C4-2B (cell line): ENCODE data around the gene TRMO.
"Not testable (repeated sequence)": the region's sequence is repeated elsewhere in the genome, so short reads cannot be mapped to it uniquely, and the experiment has no call there.

ENCODE experiments used
- ZFX ChIP-seq: fragments of 450-650 bp; IDR thresholded peaks from 2 replicates; pipeline ENCODE4 v1.6.1; 2017
- TF ChIP-seq, protein P1 (sequence below): fragments of 450-650 bp; conservative IDR thresholded peaks from 2 replicates; pipeline ENCODE4 v1.5.1; 2017; ENCODE audit warnings: mild to moderate bottlenecking

DNA sequence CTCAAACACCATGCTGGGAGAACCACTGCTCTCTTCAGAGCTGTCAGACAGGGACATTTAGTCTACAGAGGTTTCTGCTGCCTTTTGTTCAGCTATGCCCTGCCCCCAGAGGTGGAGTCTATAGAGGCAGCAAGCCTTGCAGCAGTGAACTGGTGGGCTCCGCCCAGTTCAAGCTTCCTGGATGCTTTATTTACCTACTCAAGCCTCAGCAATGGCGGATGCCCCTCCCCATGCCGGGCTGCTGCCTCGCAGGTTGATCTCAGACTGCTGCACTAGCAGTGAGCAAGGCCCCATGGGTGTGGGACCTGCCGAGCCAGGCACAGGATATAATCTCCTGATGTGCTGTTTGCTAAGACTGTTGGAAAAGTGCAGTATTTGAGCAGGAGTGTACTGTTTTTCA is 28.6 kb upstream of the TRMO start:
- TF ChIP-seq, protein P1, sequence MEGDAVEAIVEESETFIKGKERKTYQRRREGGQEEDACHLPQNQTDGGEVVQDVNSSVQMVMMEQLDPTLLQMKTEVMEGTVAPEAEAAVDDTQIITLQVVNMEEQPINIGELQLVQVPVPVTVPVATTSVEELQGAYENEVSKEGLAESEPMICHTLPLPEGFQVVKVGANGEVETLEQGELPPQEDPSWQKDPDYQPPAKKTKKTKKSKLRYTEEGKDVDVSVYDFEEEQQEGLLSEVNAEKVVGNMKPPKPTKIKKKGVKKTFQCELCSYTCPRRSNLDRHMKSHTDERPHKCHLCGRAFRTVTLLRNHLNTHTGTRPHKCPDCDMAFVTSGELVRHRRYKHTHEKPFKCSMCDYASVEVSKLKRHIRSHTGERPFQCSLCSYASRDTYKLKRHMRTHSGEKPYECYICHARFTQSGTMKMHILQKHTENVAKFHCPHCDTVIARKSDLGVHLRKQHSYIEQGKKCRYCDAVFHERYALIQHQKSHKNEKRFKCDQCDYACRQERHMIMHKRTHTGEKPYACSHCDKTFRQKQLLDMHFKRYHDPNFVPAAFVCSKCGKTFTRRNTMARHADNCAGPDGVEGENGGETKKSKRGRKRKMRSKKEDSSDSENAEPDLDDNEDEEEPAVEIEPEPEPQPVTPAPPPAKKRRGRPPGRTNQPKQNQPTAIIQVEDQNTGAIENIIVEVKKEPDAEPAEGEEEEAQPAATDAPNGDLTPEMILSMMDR, result not testable (repeated sequence)
- not testable (repeated sequence) for TF ChIP-seq ZFX
